PC-3 (cell line): ENCODE results near the gene DDX3X. TPM values are rescaled to one million over a fixed set of nuclear protein-coding genes. Genes with fewer than 3 reads are reported as not detected.
"Not testable (repeated sequence)": the region's sequence is repeated elsewhere in the genome, so short reads cannot be mapped to it uniquely, and the experiment has no call there.

Experiments used
- ATAC-seq: fragments of 200-7000 bp; cut with Tn5 transposase; 2 replicates; pipeline ENCODE4 v1.9.1; 2020; ENCODE audit warnings: mild to moderate bottlenecking, moderate library complexity
- BruUV-seq: library from RNA; stranded (reverse); fragments of 400-500 nt; replicated peaks from 2 replicates; lab custom pipeline; 2021; lab: Mats Ljungman, UMichigan
- CTCF ChIA-PET: fragments of 300-600 bp; sonication (Branson Sonifier 250); formaldehyde crosslinking; loops from one replicate; lab custom pipeline; 2022; ENCODE audit warnings: antibody characterized with exemption; lab: Charles Lee
- POLR2A ChIA-PET: fragments of 300-600 bp; sonication (Branson Sonifier 250); formaldehyde crosslinking; loops from one replicate; lab custom pipeline; 2022; ENCODE audit warnings: antibody characterized with exemption; ENCODE audit not compliant: unreplicated experiment; lab: Charles Lee
- DNase-seq: peaks from one replicate; pipeline ENCODE4 v3.0.0-alpha.2; 2015
- H2AFZ ChIP-seq: fragments of 300-600 bp; sonication (generic); 2 replicates; pipeline ENCODE4 v1.6.0; 2016; ENCODE audit warnings: antibody characterized with exemption, low read length
- H3F3A ChIP-seq: fragments of 300-600 bp; sonication (generic); one replicate; pipeline ENCODE4 v1.6.0; 2017; ENCODE audit warnings: antibody characterized with exemption, low read length, control low read depth, mild to moderate bottlenecking; ENCODE audit not compliant: unreplicated experiment
- H3K27ac ChIP-seq: fragments of 300-600 bp; sonication (generic); 2 replicates; pipeline ENCODE4 v1.5.1; 2016; ENCODE audit warnings: mild to moderate bottlenecking, low read length
- H3K27me3 ChIP-seq: fragments of 300-600 bp; sonication (generic); 2 replicates; pipeline ENCODE4 v1.6.1; 2016; ENCODE audit warnings: low read length, mixed read lengths
- H3K36me3 ChIP-seq: fragments of 300-600 bp; sonication (generic); 2 replicates; pipeline ENCODE4 v1.6.1; 2016; ENCODE audit warnings: low read depth, mixed run types, low read length, mixed read lengths
- H3K4me1 ChIP-seq: fragments of 300-600 bp; sonication (generic); 2 replicates; pipeline ENCODE4 v1.5.1; 2016; ENCODE audit warnings: low read length; ENCODE audit not compliant: insufficient read depth
- H3K4me2 ChIP-seq: fragments of 300-600 bp; sonication (generic); 2 replicates; pipeline ENCODE4 v1.6.0; 2016; ENCODE audit warnings: low read length
- H3K4me3 ChIP-seq: fragments of 300-600 bp; sonication (generic); 2 replicates; pipeline ENCODE4 v1.5.1; 2016; ENCODE audit warnings: mild to moderate bottlenecking, low read length, mixed read lengths
- H3K79me2 ChIP-seq: fragments of 300-600 bp; sonication (generic); 2 replicates; pipeline ENCODE4 v1.6.1; 2017; ENCODE audit warnings: low read length, mixed read lengths
- H3K9ac ChIP-seq: fragments of 300-600 bp; sonication (generic); 2 replicates; pipeline ENCODE4 v1.6.0; 2016; ENCODE audit warnings: mild to moderate bottlenecking, low read length
- H3K9me2 ChIP-seq: fragments of 300-600 bp; sonication (generic); replicated peaks from 2 replicates; pipeline ENCODE4 v1.6.1; 2016; ENCODE audit warnings: mixed run types, low read length, mixed read lengths
- H3K9me3 ChIP-seq: fragments of 300-600 bp; sonication (generic); 2 replicates; pipeline ENCODE4 v1.6.1; 2016; ENCODE audit warnings: low read length, mixed read lengths
- H4K20me1 ChIP-seq: fragments of 300-600 bp; sonication (generic); 2 replicates; pipeline ENCODE4 v1.6.1; 2016; ENCODE audit warnings: low read length, mixed read lengths
- CTCF ChIP-seq: fragments of 300-600 bp; sonication (generic); conservative IDR thresholded peaks from 2 replicates; pipeline ENCODE4 v1.5.1; 2017; ENCODE audit warnings: antibody characterized with exemption, low read depth, mild to moderate bottlenecking, low read length
- EZH2 ChIP-seq: fragments of 300-600 bp; sonication (generic); IDR thresholded peaks from one replicate; pipeline ENCODE4 v1.6.1; 2017; ENCODE audit warnings: antibody characterized with exemption, mild to moderate bottlenecking, low read length; ENCODE audit not compliant: unreplicated experiment
- EZH2phosphoT487 ChIP-seq: fragments of 300-600 bp; sonication (generic); IDR thresholded peaks from 2 replicates; pipeline ENCODE4 v1.6.1; 2018; ENCODE audit warnings: mild to moderate bottlenecking, antibody characterized with exemption, low read length, borderline replicate concordance
- intact Hi-C: fragments of 100-400 bp; cut with micrococcal nuclease; formaldehyde crosslinking; loops from 2 replicates; pipeline ENCODE4 v1.9.0; 2023
- total RNA-seq: library from RNA; depleted of rRNA; stranded (reverse); fragments of >200 nt; gene quantifications from 2 replicates; pipeline ENCODE4 v1.2.3, GENCODE V29; 2014

Gene DDX3X
- total RNA-seq, 1 experiment from 2014 or later: 185 TPM

DNA sequence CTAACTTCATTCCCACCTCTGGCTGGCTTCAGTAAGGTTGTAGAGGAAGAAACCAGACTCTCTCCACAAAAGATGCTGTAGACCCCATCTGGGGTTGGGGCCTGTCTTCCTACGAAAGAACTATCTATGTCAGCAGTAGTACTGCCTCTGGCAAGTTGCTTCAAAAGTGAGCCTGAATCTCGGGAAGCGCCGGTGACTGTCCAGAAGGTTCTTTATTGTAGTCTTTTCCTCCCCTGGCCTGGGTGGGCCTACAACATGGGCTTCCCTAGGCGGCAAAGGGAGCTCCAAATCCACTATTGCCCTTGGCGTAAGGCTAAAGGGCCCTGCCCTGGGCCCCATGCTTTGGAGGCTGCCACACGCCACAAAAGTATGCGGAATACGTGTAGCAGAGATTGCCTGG, 74.6 kb downstream of the DDX3X start:
- no peak overlapping the region for H3K4me2 ChIP-seq
- POLR2A ChIA-PET: no interaction called here
- no peak overlapping the region for H3K4me3 ChIP-seq
- no peak for DNase-seq
- H3K9ac ChIP-seq: no peak overlapping the region
- H3K4me1 ChIP-seq: no peaks in the 10 kb centered on the region; the same call in 1 of the 2 replicates
- no peaks in the 10 kb centered on the region for H3K27me3 ChIP-seq
- CTCF ChIA-PET: no interaction called here
- no peak overlapping the region for H2AFZ ChIP-seq
- H3K27ac ChIP-seq: no peak overlapping the region
- intact Hi-C loops: no loop called here
- H3F3A ChIP-seq: no peaks in the 10 kb centered on the region
- H3K79me2 ChIP-seq: no peaks in the 10 kb centered on the region
- no peak for TF ChIP-seq EZH2
- no peak for TF ChIP-seq CTCF
- no peak for TF ChIP-seq EZH2phosphoT487
- no peaks in the 10 kb centered on the region for H3K36me3 ChIP-seq
- H3K9me3 ChIP-seq: no peaks in the 10 kb centered on the region
- H4K20me1 ChIP-seq: no peaks in the 10 kb centered on the region
- no TSS peak for BruUV-seq
- H3K9me2 ChIP-seq: no peaks in the 10 kb centered on the region
- ATAC-seq: no peak

- intact Hi-C loops: no loop called here
- H3F3A ChIP-seq: no peaks in the 10 kb centered on the region
- H3K27ac ChIP-seq: no peak overlapping the region
- no peaks in the 10 kb centered on the region for H3K27me3 ChIP-seq
- no peaks in the 10 kb centered on the region for H3K9me2 ChIP-seq
- H3K36me3 ChIP-seq: no peaks in the 10 kb centered on the region
- no peak for ATAC-seq
- H4K20me1 ChIP-seq: no peaks in the 10 kb centered on the region
- no TSS peak for BruUV-seq
- no peak overlapping the region for H3K9ac ChIP-seq
- H3K79me2 ChIP-seq: no peaks in the 10 kb centered on the region
- TF ChIP-seq CTCF (no peak), EZH2phosphoT487 (no peak), EZH2 (no peak)
- no peak overlapping the region for H2AFZ ChIP-seq
- no peak overlapping the region for H3K4me3 ChIP-seq
- H3K4me1 ChIP-seq: no peaks in the 10 kb centered on the region; the same call in 1 of the 2 replicates
- H3K4me2 ChIP-seq: no peak overlapping the region
- H3K9me3 ChIP-seq: no peaks in the 10 kb centered on the region
- ChIA-PET POLR2A (interaction anchor here (0.5 kb wide), 1 partner anchor 775 kb away, joined by 6 read pairs; no protein-coding TSS in a partner anchor), CTCF (no interaction called here)
- no peak for DNase-seq
Observed at GRCh38 chrX:41409006-41409405, 75.0 kb downstream of the DDX3X start.

- H3K4me1 ChIP-seq, H3K9ac ChIP-seq, CTCF ChIA-PET, ATAC-seq, H3K79me2 ChIP-seq, H3K9me2 ChIP-seq, H3K9me3 ChIP-seq, DNase-seq, H3K36me3 ChIP-seq, H3F3A ChIP-seq, H2AFZ ChIP-seq, intact Hi-C loops, H3K4me3 ChIP-seq, H3K27ac ChIP-seq, H3K27me3 ChIP-seq, H4K20me1 ChIP-seq, H3K4me2 ChIP-seq, POLR2A ChIA-PET, BruUV-seq: not testable (repeated sequence)
Observed at GRCh38 chrX:41411222-41411621, 77.3 kb downstream of the DDX3X start.
